ENCODE results near the gene AKR1B1.
A peak's percentile ranks its signal among the peaks of the same experiment; 100 is the strongest.

The AKR1B1 gene

GRCh38 chr7:134444198-134444960 lies 14.5 kb downstream of the AKR1B1 start:
- no peak overlapping the region for H3K27ac ChIP-seq
- H3K4me3 ChIP-seq (ENCODE audit: low read depth, low read length): no peak overlapping the region
- TF ChIP-seq, protein P1, sequence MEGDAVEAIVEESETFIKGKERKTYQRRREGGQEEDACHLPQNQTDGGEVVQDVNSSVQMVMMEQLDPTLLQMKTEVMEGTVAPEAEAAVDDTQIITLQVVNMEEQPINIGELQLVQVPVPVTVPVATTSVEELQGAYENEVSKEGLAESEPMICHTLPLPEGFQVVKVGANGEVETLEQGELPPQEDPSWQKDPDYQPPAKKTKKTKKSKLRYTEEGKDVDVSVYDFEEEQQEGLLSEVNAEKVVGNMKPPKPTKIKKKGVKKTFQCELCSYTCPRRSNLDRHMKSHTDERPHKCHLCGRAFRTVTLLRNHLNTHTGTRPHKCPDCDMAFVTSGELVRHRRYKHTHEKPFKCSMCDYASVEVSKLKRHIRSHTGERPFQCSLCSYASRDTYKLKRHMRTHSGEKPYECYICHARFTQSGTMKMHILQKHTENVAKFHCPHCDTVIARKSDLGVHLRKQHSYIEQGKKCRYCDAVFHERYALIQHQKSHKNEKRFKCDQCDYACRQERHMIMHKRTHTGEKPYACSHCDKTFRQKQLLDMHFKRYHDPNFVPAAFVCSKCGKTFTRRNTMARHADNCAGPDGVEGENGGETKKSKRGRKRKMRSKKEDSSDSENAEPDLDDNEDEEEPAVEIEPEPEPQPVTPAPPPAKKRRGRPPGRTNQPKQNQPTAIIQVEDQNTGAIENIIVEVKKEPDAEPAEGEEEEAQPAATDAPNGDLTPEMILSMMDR (IDR thresholded peaks at IDR 0.05; ENCODE audit: low read depth, low read length, missing control alignments): peak; percentile 30
- no peak for DNase-seq
- in situ Hi-C loops (cut with HindIII; ENCODE audit: low pct_ligation_motif_present, low sequenced_read_pairs): no loop called here
- H3K36me3 ChIP-seq (replicated peaks): peaks cover 41% of the 10 kb centered on the region
- H3K27me3 ChIP-seq (replicated peaks): no peaks in the 10 kb centered on the region

GRCh38 chr7:134443396-134444070 lies 15.4 kb downstream of the AKR1B1 start:
- peaks cover 41% of the 10 kb centered on the region for H3K36me3 ChIP-seq (replicated peaks)
- no peaks in the 10 kb centered on the region for H3K27me3 ChIP-seq (replicated peaks)
- TF ChIP-seq, protein P1 (IDR thresholded peaks at IDR 0.05; ENCODE audit: low read depth, low read length, missing control alignments): no peak
- no peak overlapping the region for H3K27ac ChIP-seq
- H3K4me3 ChIP-seq (ENCODE audit: low read depth, low read length): no peak overlapping the region
- no peak for DNase-seq
- in situ Hi-C loops (cut with HindIII; ENCODE audit: low pct_ligation_motif_present, low sequenced_read_pairs): no loop called here

DNA sequence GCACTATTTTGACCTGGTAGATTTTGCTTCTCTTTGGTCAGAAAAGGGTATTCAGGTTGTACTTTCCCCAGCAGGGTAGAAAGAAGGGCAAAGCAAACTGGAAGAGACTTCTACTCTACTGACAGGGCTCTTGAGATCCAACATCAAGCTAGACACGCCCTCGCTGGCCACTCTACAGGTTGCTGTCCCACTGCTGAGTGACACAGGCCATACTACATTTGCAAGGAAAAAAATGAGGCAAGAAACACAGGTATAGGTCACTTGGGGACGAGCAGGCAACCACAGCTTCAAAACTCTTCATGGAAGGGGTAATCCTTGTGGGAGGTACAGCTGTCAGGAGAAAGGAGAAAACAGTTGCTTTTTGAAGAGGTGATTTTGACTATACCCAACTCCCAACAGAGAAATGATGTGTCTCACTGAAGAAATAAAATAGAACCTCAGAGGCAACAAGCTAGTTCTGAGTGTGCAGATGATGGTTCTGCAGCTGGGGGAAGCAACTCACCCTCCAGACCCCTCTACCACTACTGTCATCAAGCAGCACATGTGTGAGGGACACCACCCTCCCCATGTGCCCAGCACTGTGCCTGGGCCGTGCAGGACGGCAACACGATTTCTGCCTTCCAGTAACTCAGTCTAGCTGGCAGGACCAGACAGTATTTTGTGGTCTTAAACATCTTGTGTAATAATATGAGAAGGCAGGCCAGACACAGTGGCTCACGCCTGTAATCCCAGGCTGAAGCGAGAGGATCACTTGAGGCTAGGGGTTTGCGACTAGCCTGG lies 16.3 kb downstream of the AKR1B1 start:
- DNase-seq: no peak
- no peak overlapping the region for H3K27ac ChIP-seq

GRCh38 chr7:134441264-134441663 lies 17.6 kb downstream of the AKR1B1 start:
- TF ChIP-seq, protein P1 (IDR thresholded peaks at IDR 0.05; ENCODE audit: low read depth, low read length, missing control alignments): no peak
- DNase-seq: no peak
- in situ Hi-C loops (cut with HindIII; ENCODE audit: low pct_ligation_motif_present, low sequenced_read_pairs): no loop called here
- Histone ChIP-seq H3K4me3 (ENCODE audit: low read depth, low read length) (no peak overlapping the region), H3K27me3 (replicated peaks) (no peaks in the 10 kb centered on the region), H3K27ac (no peak overlapping the region), H3K36me3 (replicated peaks) (peaks cover 25% of the 10 kb centered on the region)

More for the DNA sequence above, 16.3 kb downstream of the AKR1B1 start:
- in situ Hi-C loops (cut with HindIII; ENCODE audit: low pct_ligation_motif_present, low sequenced_read_pairs): no loop called here
- Histone ChIP-seq H3K27me3 (replicated peaks) (no peaks in the 10 kb centered on the region), H3K36me3 (replicated peaks) (peaks cover 37% of the 10 kb centered on the region), H3K4me3 (ENCODE audit: low read depth, low read length) (no peak overlapping the region)
- TF ChIP-seq, protein P1 (IDR thresholded peaks at IDR 0.05; ENCODE audit: low read depth, low read length, missing control alignments): no peak

GRCh38 chr7:134440476-134440875 lies 18.4 kb downstream of the AKR1B1 start:
- TF ChIP-seq, protein P1 (IDR thresholded peaks at IDR 0.05; ENCODE audit: low read depth, low read length, missing control alignments): no peak
- H3K27me3 ChIP-seq (replicated peaks): no peaks in the 10 kb centered on the region
- DNase-seq: no peak
- H3K36me3 ChIP-seq (replicated peaks): peaks cover 20% of the 10 kb centered on the region
- no peak overlapping the region for H3K27ac ChIP-seq
- in situ Hi-C loops (cut with HindIII; ENCODE audit: low pct_ligation_motif_present, low sequenced_read_pairs): no loop called here
- H3K4me3 ChIP-seq (ENCODE audit: low read depth, low read length): no peak overlapping the region

All from brain microvascular endothelial cell (primary cell).